Neural cell (in vitro differentiated cells): Measurements from ENCODE around the gene SHCBP1. TPM values are rescaled to one million over a fixed set of nuclear protein-coding genes. Genes with fewer than 3 reads are reported as not detected.

Experiments
- H2AFZ ChIP-seq: fragments of 200-600, 300-800 bp; sonication (generic), shearing (Covaris generic); 2 replicates; pipeline ENCODE4 v1.6.0; 2014; ENCODE audit warnings: low read depth, mild to moderate bottlenecking, antibody characterized with exemption, low read length, moderate library complexity
- H3F3A ChIP-seq: fragments of 200-600 bp; shearing (Covaris generic); 2 replicates; pipeline ENCODE4 v1.6.1; 2016; ENCODE audit warnings: mild to moderate bottlenecking, moderate library complexity, mixed read lengths, antibody characterized with exemption, low read length; ENCODE audit not compliant: insufficient read depth, poor library complexity, severe bottlenecking
- H3K27ac ChIP-seq: fragments of 200-600, 300-800 bp; sonication (generic), shearing (Covaris generic); 2 replicates; pipeline ENCODE4 v1.5.1; 2014; ENCODE audit warnings: mild to moderate bottlenecking, low read length, moderate library complexity
- H3K27me3 ChIP-seq: fragments of 300-800, 200-600 bp; sonication (generic), shearing (Covaris generic); 2 replicates; pipeline ENCODE4 v1.6.0; 2014; ENCODE audit warnings: mild to moderate bottlenecking, low read depth, low read length, moderate library complexity; ENCODE audit not compliant: insufficient read depth
- H3K36me3 ChIP-seq: fragments of 300-800, 200-600 bp; sonication (generic), shearing (Covaris generic); 2 replicates; pipeline ENCODE4 v1.5.1; 2014; ENCODE audit warnings: mild to moderate bottlenecking, antibody characterized with exemption, low read length, moderate library complexity; ENCODE audit not compliant: insufficient read depth
- H3K4me2 ChIP-seq: fragments of 300-800, 200-600 bp; sonication (generic), shearing (Covaris generic); 2 replicates; pipeline ENCODE4 v1.6.0; 2014; ENCODE audit warnings: mild to moderate bottlenecking, low read length
- H3K4me3 ChIP-seq: fragments of 300-800, 200-600 bp; sonication (generic), shearing (Covaris generic); 2 replicates; pipeline ENCODE4 v1.5.1; 2014; ENCODE audit warnings: mild to moderate bottlenecking, low read length, moderate library complexity
- H3K79me2 ChIP-seq: fragments of 200-600 bp; shearing (Covaris generic); replicated peaks from 2 replicates; pipeline ENCODE4 v1.6.0; 2014; ENCODE audit warnings: mild to moderate bottlenecking, low read length, moderate library complexity; ENCODE audit not compliant: insufficient read depth
- H3K9ac ChIP-seq: fragments of 300-800, 200-600 bp; sonication (generic), shearing (Covaris generic); 2 replicates; pipeline ENCODE4 v1.6.1; 2016; ENCODE audit warnings: mild to moderate bottlenecking, low read length, mixed read lengths
- H3K9me2 ChIP-seq: fragments of 200-600 bp; shearing (Covaris generic); 2 replicates; pipeline ENCODE4 v1.6.1; 2016; ENCODE audit warnings: mild to moderate bottlenecking, low read length, mixed read lengths; ENCODE audit not compliant: insufficient read depth
- H3K9me3 ChIP-seq: fragments of 200-600, 300-800 bp; sonication (generic), shearing (Covaris generic); 2 replicates; pipeline ENCODE4 v1.6.1; 2016; ENCODE audit warnings: mild to moderate bottlenecking, mixed run types, low read length, moderate library complexity, mixed read lengths
- H4K20me1 ChIP-seq: fragments of 200-600 bp; shearing (Covaris generic); 2 replicates; pipeline ENCODE4 v1.6.1; 2016; ENCODE audit warnings: mild to moderate bottlenecking, mixed run types; ENCODE audit not compliant: insufficient read depth
- EP300 ChIP-seq: fragments of 450-650 bp; conservative IDR thresholded peaks from 2 replicates; pipeline ENCODE4 v1.6.1; 2014; ENCODE audit warnings: antibody characterized with exemption, mild to moderate bottlenecking, moderate library complexity; ENCODE audit not compliant: poor library complexity, severe bottlenecking
- EZH2 ChIP-seq: fragments of 200-600, 300-800 bp; shearing (Covaris generic), sonication (generic); IDR thresholded peaks from 2 replicates; pipeline ENCODE4 v1.6.1; 2014; ENCODE audit warnings: antibody characterized with exemption, low read length, borderline replicate concordance, mild to moderate bottlenecking; ENCODE audit not compliant: insufficient read depth, poor library complexity, severe bottlenecking
- MXI1 ChIP-seq: fragments of 450-650 bp; conservative IDR thresholded peaks from 2 replicates; pipeline ENCODE4 v1.6.1; 2014; ENCODE audit warnings: antibody characterized with exemption, mild to moderate bottlenecking; ENCODE audit not compliant: poor library complexity, severe bottlenecking
- POLR2AphosphoS5 ChIP-seq: IDR thresholded peaks from 2 replicates; pipeline ENCODE4 v1.6.1; 2012
- RAD21 ChIP-seq: fragments of 450-650 bp; conservative IDR thresholded peaks from 2 replicates; pipeline ENCODE4 v1.6.1; 2014; ENCODE audit warnings: antibody characterized with exemption, mild to moderate bottlenecking, moderate library complexity
- SMC3 ChIP-seq: fragments of 450-650 bp; conservative IDR thresholded peaks from 2 replicates; pipeline ENCODE4 v1.6.1; 2014; ENCODE audit warnings: antibody characterized with exemption, mild to moderate bottlenecking, moderate library complexity; ENCODE audit not compliant: poor library complexity
- TAF1 ChIP-seq: IDR thresholded peaks from 2 replicates; pipeline ENCODE4 v1.6.1; 2012; ENCODE audit warnings: low read depth
- polyA plus RNA-seq: library from polyadenylated mRNA; depleted of rRNA; stranded (reverse); fragments of >200 nt; gene quantifications from 2 replicates; pipeline ENCODE4 v1.2.3, GENCODE V29; 2014
- TF ChIP-seq, protein P1 (sequence below): fragments of 450-650 bp; IDR thresholded peaks from 2 replicates; pipeline ENCODE4 v1.5.1; 2014; ENCODE audit warnings: antibody characterized with exemption, mild to moderate bottlenecking, moderate library complexity; ENCODE audit not compliant: poor library complexity, severe bottlenecking
- TF ChIP-seq, protein P2 (sequence below): IDR thresholded peaks from 2 replicates; pipeline ENCODE4 v1.6.1; 2012; ENCODE audit warnings: borderline replicate concordance

Gene SHCBP1
- polyA plus RNA-seq, 1 donor from 2014 or later = 0.54 TPM

DNA sequence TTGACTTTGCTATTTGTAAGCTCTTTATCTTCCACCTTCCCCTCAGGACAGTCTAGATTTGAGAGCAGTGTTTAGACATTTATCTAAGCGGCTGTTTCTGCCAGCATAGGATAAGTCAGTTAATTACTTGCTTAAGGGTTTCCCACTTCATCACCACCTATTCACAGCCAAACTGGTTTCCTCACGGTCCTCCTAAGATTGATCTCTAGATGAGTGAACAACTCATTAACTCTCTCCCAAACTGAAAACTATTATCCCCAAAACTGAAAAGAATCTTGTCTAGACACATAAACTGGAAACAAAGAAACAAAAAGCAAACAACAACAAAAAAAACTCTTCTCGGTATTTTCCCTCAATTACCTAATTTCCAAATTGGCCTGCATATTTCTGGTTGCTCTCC lies 58.2 kb downstream of the SHCBP1 start:
- H3K27ac ChIP-seq = no peak overlapping the region
- no peaks in the 10 kb centered on the region for H4K20me1 ChIP-seq
- H3K79me2 ChIP-seq = no peaks in the 10 kb centered on the region
- no peak overlapping the region for H2AFZ ChIP-seq
- H3K9me2 ChIP-seq = no peaks in the 10 kb centered on the region
- no peak overlapping the region for H3K4me3 ChIP-seq
- no peak overlapping the region for H3K4me2 ChIP-seq
- no peak overlapping the region for H3K9ac ChIP-seq
- H3K9me3 ChIP-seq = no peaks in the 10 kb centered on the region
- no peaks in the 10 kb centered on the region for H3F3A ChIP-seq
- TF ChIP-seq RAD21 = no peak
- TF ChIP-seq, protein P1, sequence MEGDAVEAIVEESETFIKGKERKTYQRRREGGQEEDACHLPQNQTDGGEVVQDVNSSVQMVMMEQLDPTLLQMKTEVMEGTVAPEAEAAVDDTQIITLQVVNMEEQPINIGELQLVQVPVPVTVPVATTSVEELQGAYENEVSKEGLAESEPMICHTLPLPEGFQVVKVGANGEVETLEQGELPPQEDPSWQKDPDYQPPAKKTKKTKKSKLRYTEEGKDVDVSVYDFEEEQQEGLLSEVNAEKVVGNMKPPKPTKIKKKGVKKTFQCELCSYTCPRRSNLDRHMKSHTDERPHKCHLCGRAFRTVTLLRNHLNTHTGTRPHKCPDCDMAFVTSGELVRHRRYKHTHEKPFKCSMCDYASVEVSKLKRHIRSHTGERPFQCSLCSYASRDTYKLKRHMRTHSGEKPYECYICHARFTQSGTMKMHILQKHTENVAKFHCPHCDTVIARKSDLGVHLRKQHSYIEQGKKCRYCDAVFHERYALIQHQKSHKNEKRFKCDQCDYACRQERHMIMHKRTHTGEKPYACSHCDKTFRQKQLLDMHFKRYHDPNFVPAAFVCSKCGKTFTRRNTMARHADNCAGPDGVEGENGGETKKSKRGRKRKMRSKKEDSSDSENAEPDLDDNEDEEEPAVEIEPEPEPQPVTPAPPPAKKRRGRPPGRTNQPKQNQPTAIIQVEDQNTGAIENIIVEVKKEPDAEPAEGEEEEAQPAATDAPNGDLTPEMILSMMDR = no peak
- TF ChIP-seq TAF1 = no peak
- TF ChIP-seq MXI1 = no peak
- TF ChIP-seq SMC3 = no peak
- TF ChIP-seq EZH2 = no peak
- TF ChIP-seq, protein P2, sequence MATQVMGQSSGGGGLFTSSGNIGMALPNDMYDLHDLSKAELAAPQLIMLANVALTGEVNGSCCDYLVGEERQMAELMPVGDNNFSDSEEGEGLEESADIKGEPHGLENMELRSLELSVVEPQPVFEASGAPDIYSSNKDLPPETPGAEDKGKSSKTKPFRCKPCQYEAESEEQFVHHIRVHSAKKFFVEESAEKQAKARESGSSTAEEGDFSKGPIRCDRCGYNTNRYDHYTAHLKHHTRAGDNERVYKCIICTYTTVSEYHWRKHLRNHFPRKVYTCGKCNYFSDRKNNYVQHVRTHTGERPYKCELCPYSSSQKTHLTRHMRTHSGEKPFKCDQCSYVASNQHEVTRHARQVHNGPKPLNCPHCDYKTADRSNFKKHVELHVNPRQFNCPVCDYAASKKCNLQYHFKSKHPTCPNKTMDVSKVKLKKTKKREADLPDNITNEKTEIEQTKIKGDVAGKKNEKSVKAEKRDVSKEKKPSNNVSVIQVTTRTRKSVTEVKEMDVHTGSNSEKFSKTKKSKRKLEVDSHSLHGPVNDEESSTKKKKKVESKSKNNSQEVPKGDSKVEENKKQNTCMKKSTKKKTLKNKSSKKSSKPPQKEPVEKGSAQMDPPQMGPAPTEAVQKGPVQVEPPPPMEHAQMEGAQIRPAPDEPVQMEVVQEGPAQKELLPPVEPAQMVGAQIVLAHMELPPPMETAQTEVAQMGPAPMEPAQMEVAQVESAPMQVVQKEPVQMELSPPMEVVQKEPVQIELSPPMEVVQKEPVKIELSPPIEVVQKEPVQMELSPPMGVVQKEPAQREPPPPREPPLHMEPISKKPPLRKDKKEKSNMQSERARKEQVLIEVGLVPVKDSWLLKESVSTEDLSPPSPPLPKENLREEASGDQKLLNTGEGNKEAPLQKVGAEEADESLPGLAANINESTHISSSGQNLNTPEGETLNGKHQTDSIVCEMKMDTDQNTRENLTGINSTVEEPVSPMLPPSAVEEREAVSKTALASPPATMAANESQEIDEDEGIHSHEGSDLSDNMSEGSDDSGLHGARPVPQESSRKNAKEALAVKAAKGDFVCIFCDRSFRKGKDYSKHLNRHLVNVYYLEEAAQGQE = no peak
- no peak for TF ChIP-seq EP300
- no peak for TF ChIP-seq POLR2AphosphoS5
- no peaks in the 10 kb centered on the region for H3K27me3 ChIP-seq
- H3K36me3 ChIP-seq = no peaks in the 10 kb centered on the region

- Histone ChIP-seq H4K20me1 (no peaks in the 10 kb centered on the region), H3K36me3 (no peaks in the 10 kb centered on the region), H3K9me3 (no peaks in the 10 kb centered on the region), H2AFZ (no peak overlapping the region), H3K4me2 (no peak overlapping the region), H3K9ac (no peak overlapping the region), H3K9me2 (no peaks in the 10 kb centered on the region), H3K4me3 (no peak overlapping the region), H3K27me3 (no peaks in the 10 kb centered on the region), H3F3A (no peaks in the 10 kb centered on the region), H3K79me2 (no peaks in the 10 kb centered on the region), H3K27ac (no peak overlapping the region)
- TF ChIP-seq, protein P1 = no peak
- TF ChIP-seq TAF1 (no peak), EP300 (no peak), POLR2AphosphoS5 (no peak), SMC3 (no peak), MXI1 (no peak), RAD21 (no peak), EZH2 (no peak)
- TF ChIP-seq, protein P2 = no peak
Observed at GRCh38 chr16:46558018-46558417, 63.2 kb downstream of the SHCBP1 start.
